ENCODE measurements around the gene SPRY4. TPM values are rescaled to one million over a fixed set of nuclear protein-coding genes. Genes with fewer than 3 reads are reported as not detected.

SPRY4 gene
- total and polyA plus RNA-seq, 2 of the 13 experiments (the other 11 are each of a cell fraction or from before 2014, with no cell fraction given): 8.9 to 17.8 TPM

- TF ChIP-seq ZKSCAN1 (IDR thresholded peaks at IDR 0.05; ENCODE audit: low read length): no peak
- no peak for TF ChIP-seq GABPA (IDR thresholded peaks at IDR 0.05; ENCODE audit: low read depth, low read length)
- no peak for TF ChIP-seq GABPA (CRISPR knock-in tag; IDR thresholded peaks at IDR 0.05; ENCODE audit: low read depth)
- no peak for TF ChIP-seq NFKBIZ (CRISPR knock-in tag; IDR thresholded peaks at IDR 0.05)
- TF ChIP-seq ZSCAN22 (CRISPR knock-in tag; IDR thresholded peaks at IDR 0.05): no peak
- peak; percentile 30; the same call in 1 of the 2 replicates for TF ChIP-seq TCF7 (IDR thresholded peaks at IDR 0.05; ENCODE audit: low read depth)
- TF ChIP-seq NR3C1 (CRISPR knock-in tag; IDR thresholded peaks at IDR 0.05): no peak
- TF ChIP-seq KLF13 (CRISPR knock-in tag; IDR thresholded peaks at IDR 0.05): no peak
- TF ChIP-seq KMT2A (CRISPR knock-in tag; IDR thresholded peaks at IDR 0.05): no peak
- TF ChIP-seq AGO1 (IDR thresholded peaks at IDR 0.05; ENCODE audit: low read depth, low read length, poor library complexity, severe bottlenecking): no peak
- TF ChIP-seq, protein P1, sequence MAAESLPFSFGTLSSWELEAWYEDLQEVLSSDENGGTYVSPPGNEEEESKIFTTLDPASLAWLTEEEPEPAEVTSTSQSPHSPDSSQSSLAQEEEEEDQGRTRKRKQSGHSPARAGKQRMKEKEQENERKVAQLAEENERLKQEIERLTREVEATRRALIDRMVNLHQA (CRISPR knock-in tag; IDR thresholded peaks at IDR 0.05): no peak
- TF ChIP-seq HMGXB4 (CRISPR knock-in tag; IDR thresholded peaks at IDR 0.05; ENCODE audit: borderline replicate concordance in 1 of 2, low read depth in 1 of 2): peak in 1 of 2 experiments; percentile 24; a peak in 1 of 4 replicates
- no peak for TF ChIP-seq ZNF354B (CRISPR knock-in tag; IDR thresholded peaks at IDR 0.05)
- TF ChIP-seq, protein P2, sequence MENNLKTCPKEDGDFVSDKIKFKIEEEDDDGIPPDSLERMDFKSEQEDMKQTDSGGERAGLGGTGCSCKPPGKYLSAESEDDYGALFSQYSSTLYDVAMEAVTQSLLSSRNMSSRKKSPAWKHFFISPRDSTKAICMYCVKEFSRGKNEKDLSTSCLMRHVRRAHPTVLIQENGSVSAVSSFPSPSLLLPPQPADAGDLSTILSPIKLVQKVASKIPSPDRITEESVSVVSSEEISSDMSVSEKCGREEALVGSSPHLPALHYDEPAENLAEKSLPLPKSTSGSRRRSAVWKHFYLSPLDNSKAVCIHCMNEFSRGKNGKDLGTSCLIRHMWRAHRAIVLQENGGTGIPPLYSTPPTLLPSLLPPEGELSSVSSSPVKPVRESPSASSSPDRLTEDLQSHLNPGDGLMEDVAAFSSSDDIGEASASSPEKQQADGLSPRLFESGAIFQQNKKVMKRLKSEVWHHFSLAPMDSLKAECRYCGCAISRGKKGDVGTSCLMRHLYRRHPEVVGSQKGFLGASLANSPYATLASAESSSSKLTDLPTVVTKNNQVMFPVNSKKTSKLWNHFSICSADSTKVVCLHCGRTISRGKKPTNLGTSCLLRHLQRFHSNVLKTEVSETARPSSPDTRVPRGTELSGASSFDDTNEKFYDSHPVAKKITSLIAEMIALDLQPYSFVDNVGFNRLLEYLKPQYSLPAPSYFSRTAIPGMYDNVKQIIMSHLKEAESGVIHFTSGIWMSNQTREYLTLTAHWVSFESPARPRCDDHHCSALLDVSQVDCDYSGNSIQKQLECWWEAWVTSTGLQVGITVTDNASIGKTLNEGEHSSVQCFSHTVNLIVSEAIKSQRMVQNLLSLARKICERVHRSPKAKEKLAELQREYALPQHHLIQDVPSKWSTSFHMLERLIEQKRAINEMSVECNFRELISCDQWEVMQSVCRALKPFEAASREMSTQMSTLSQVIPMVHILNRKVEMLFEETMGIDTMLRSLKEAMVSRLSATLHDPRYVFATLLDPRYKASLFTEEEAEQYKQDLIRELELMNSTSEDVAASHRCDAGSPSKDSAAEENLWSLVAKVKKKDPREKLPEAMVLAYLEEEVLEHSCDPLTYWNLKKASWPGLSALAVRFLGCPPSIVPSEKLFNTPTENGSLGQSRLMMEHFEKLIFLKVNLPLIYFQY (CRISPR knock-in tag; IDR thresholded peaks at IDR 0.05; ENCODE audit: borderline replicate concordance): no peak
- peak; percentile 64; the same call in 1 of the 2 replicates for TF ChIP-seq RXRB (CRISPR knock-in tag; IDR thresholded peaks at IDR 0.05; ENCODE audit: borderline replicate concordance)
- TF ChIP-seq, protein P3, sequence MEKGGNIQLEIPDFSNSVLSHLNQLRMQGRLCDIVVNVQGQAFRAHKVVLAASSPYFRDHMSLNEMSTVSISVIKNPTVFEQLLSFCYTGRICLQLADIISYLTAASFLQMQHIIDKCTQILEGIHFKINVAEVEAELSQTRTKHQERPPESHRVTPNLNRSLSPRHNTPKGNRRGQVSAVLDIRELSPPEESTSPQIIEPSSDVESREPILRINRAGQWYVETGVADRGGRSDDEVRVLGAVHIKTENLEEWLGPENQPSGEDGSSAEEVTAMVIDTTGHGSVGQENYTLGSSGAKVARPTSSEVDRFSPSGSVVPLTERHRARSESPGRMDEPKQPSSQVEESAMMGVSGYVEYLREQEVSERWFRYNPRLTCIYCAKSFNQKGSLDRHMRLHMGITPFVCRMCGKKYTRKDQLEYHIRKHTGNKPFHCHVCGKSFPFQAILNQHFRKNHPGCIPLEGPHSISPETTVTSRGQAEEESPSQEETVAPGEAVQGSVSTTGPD (CRISPR knock-in tag; IDR thresholded peaks at IDR 0.05): peak; percentile 53; the same call in 1 of the 2 replicates
- TF ChIP-seq ZNF30 (CRISPR knock-in tag; IDR thresholded peaks at IDR 0.05): no peak
- TF ChIP-seq, protein P4, sequence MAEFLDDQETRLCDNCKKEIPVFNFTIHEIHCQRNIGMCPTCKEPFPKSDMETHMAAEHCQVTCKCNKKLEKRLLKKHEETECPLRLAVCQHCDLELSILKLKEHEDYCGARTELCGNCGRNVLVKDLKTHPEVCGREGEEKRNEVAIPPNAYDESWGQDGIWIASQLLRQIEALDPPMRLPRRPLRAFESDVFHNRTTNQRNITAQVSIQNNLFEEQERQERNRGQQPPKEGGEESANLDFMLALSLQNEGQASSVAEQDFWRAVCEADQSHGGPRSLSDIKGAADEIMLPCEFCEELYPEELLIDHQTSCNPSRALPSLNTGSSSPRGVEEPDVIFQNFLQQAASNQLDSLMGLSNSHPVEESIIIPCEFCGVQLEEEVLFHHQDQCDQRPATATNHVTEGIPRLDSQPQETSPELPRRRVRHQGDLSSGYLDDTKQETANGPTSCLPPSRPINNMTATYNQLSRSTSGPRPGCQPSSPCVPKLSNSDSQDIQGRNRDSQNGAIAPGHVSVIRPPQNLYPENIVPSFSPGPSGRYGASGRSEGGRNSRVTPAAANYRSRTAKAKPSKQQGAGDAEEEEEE (CRISPR knock-in tag; IDR thresholded peaks at IDR 0.05; ENCODE audit: borderline replicate concordance): no peak
- no peak for TF ChIP-seq CC2D1A (CRISPR knock-in tag; IDR thresholded peaks at IDR 0.05)
- no peak for TF ChIP-seq ZNF766 (CRISPR knock-in tag; IDR thresholded peaks at IDR 0.05; ENCODE audit: borderline replicate concordance)
- TF ChIP-seq SRSF9 (IDR thresholded peaks at IDR 0.05; ENCODE audit: borderline replicate concordance, insufficient read depth, low read depth, low read length, poor library complexity, severe bottlenecking): no peak
- TF ChIP-seq ZNF333 (CRISPR knock-in tag; IDR thresholded peaks at IDR 0.05; ENCODE audit: borderline replicate concordance): no peak
These were observed 28.3 kb upstream of the SPRY4 start (continued) for GRCh38 chr5:142353071-142353472.

Data from HepG2 (cell line).